GM18520 (cell line): ENCODE measurements around the gene CDH23.

Source experiments
- ATAC-seq: cut with Tn5 transposase; IDR thresholded peaks from one replicate; pipeline ENCODE4 v1.9.1; 2021; ENCODE audit not compliant: unreplicated experiment

Gene CDH23

DNA sequence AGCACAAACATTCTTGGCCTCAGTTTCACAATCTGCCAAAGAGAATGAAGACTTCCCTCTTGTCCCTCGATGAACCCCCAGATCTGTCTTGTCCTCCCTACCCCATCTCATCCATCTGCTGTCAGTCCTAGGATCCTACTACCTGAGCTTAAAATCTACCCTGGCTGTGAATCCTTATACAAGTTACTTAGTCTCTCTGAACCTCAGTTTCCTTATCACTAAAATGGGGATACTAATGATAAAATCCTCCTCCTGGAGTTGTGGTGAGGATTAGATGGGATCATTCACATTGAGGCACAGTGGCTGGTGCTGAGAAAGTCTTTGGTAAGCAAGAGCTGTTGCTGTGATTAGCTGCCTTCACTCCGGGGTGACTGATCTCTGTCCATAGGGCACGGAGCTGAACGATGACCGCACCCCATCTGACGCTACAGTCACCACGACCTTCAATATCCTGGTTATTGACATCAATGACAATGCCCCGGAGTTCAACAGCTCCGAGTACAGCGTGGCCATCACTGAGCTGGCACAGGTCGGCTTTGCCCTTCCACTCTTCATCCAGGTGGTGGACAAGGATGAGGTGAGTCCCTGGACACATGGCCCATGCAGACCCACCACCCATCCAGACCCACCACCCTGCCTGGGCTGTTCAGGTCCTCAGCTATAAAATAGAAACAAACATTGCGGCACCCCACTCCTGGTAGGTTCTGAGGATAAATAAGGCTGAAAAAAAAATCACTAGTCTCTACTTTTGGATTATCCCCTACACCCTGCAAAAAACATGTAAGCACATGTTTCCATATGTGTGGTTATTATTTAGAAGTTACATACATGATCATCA, 220.3 kb downstream of the CDH23 start:
- no peak for ATAC-seq

GRCh38 chr10:71618176-71618575, 221.5 kb downstream of the CDH23 start:
- ATAC-seq: no peak

DNA sequence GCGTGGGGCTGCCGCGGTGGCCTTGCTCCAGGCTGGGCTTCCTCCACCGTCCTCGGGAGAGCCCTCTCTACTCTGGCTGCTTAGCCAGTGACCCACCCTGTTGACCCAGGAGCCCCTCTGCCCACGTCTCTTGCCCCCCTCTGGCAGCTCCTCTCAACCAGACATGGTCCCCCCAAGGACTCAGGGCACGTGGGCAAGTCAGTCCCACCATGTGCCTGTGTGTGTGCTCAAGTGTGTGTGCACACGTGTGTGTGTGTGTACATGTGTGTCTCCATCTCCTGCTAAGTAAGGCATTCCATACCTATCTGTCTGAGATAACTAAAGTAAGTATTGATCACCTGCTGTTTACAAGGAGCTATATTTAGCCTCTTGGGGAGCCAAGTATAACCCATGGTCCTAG, 221.9 kb downstream of the CDH23 start:
- ATAC-seq: no peak

DNA sequence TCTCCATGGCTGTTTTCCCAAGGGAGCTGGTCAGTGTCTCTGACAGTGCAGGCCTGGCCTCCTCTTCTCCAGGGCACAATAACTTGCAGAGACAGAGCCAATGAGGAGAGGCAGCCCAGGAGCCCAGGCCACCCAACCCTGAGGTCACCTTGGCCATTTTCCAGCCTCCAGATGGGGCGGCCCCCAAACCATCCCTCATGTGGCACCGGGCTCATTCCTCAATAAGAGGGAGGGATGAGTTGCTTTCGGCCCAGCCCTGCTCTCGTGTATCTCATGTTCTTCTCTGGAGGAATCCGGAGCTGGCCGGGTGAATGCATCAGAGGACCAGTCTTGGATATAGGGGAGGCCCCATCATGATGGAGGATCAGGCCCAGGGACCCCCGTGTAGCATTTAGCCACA, 223.9 kb downstream of the CDH23 start:
- no peak for ATAC-seq

DNA sequence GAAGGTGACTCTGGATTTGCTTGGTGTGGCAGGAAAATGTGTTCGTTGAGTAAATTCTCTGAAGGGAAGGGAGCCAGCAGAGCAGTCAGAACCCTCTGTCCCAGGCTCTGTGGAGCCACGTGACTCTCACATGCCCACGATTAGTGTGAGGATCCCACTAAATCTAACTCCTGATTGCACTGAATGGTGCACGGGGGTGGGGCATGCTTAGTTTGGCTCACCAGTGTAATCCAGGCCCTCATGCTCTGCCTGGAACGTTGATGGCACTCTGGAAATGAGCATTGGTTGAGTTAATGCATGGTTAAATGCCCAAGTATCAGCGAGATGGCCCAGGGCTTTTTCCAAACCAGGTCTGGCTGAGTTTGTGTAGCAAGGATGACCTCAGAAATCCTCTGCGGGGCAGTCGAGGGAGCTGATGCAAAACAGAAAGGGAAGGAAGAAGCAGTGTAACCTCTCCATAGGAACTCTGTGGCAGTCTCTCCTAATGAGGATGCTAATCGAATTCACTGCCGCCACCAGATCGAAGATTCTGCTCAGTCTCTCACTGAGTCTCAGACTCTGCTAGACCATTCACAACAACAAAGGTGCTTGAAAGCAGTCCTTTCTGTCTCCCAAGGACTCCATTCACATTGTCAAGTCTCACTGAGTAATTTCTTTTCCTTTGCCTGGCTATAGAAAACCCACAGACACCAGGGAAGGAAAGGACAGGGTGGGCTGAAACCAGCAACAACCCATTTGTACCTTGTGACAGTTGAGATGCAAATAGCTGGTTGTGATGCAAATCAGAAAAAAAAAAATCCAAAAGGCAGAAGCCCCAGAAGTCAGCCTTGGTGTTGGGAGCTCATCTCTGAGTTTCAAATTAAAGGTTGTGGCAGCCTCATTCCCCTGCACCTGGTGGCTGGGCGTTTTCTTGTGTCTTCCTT, 224.8 kb downstream of the CDH23 start:
- ATAC-seq: no peak

GRCh38 chr10:71622154-71622526, 225.4 kb downstream of the CDH23 start:
- ATAC-seq: no peak

- ATAC-seq: no peak
Observed at GRCh38 chr10:71622616-71623015, 225.9 kb downstream of the CDH23 start.

DNA sequence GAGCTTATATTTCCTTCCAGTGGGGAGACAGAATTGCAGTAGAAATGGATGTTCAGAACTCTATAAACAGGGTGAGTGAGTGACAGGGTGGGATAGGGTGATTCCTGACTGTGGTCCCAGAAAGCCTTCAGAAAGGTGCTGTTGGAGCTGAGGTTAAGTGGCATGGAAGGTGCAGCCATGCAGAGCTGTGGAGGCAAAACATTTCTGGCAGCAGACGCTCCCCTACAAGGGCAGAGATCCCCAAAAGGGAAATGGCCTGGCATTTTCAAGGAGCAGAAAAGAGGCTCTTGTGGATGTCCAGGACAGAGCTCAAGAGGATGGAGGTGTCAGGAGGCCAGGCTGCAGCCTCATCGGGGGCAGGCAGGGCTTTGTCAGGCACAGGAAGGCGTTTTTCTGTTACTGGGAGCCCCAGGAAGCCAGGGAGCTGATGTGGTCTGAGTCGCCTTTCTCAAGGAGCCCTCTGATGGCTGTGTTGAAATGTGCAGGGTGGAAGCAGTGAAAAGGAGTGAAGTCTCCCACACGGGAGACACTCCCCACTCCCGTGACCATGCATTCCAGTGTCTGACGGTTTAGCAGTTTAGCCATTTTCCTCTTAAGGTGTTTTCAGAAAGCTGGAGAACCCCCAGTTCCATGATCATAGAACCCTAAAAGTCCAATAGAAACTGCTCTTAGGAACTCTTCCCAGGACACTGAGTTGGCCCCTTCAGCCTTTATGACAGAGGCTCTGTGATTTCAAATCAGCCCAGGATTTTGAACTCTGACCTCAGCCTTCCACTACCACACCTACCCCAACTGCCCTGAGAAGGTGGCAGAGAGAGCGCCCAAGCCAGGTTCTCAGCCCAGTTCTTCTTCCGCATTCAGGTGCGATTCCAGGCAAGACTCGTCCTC, 226.6 kb downstream of the CDH23 start:
- ATAC-seq: no peak

DNA sequence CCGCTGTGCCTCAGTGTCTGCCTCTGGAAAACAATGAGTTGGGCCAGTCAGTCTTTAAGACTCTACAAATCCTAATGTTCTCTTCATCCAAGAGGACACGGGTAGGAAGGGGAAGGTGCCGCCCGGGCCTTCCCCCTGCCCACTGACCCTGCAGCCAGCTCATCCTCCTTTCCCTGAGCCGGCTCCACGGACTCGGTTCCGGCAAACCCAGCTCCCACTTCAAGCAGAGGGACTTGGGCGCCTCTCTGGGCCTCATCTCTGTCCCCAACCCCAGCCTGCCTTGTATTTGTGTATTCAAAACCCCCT, 227.2 kb downstream of the CDH23 start:
- ATAC-seq: no peak

- ATAC-seq: no peak
Observed at GRCh38 chr10:71625445-71626175, 228.9 kb downstream of the CDH23 start.

GRCh38 chr10:71627230-71627939, 230.7 kb downstream of the CDH23 start:
- no peak for ATAC-seq

DNA sequence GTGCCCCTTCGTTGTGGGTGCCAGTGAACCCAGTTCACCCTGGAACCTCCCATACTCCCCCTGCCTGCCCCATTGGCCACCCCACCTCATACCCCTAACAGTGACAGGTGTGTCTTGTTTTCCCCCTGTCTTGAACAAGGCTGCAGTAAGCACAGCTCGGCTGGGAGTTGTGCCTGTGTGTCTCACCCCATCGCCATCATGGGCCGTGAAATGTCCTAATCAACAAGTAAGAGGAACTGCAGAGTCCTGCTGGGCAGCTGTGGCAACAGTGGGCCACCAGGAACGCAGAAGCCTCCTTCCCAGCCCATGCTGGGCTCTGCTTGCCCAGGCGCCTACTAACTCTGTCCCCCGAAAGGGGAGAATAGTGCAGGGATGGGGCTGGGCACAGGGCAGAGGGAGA, 231.2 kb downstream of the CDH23 start:
- no peak for ATAC-seq

DNA sequence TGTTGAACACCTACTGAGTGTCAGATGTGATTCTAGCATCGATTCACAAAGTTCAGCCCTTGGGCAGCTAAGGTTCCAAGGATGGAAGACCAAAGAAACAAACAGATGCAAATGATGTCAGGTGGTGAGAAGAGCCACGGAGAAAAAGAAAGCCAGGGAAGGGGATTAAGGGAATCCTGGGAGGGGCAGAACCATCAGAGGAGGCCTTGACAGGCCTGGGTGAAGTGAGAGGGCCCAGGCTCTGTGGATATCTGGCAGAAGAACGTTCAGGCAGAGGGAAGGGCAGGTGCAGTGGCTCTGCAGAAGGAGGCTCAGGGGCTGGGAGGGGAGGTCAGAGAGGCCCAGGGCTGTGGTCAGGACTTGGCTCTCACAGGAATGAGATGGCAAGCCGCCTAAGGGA, 232.4 kb downstream of the CDH23 start:
- no peak for ATAC-seq

GRCh38 chr10:71630168-71630567, 233.4 kb downstream of the CDH23 start:
- ATAC-seq: no peak

DNA sequence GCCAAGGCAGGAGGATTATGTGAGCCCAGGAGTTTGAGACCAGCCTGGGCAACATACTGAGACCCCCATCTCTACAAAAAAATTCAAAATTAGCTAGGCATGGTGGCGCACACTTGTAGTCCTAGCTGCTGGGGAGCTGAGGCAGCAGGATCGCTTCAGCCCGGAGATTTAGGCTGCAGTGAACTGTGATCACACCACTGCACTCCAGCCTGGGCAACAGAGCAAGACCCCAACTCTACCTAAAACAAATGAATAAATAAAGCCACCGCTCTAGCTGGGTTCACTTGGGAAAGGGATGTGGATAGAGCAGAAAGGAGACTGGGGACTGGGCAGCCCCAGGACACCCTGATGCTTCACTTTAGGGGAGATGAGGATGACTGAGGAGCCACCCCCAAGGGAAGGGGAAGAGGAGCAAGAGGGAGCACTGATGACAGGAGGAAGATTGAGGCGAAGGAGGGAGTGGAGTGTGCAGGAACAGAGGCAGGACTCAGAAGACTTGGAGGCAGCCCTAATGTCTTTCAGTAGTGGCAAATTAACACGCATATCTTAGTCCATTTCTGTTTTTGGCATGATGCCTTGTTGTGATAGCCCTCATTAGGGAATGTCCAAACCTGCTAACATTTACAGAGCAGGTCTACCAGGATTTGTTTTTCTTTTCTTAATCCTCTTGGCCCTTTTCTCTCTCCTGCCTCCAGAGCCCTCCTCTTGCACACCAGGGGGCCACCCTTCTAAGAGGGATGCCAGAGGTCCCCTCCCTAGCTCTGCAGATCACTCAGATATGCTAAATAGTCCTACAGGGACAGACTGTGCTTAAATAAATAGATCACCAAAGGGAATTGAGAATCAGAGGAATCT, 234.5 kb downstream of the CDH23 start:
- ATAC-seq: no peak

GRCh38 chr10:71632200-71632820, 235.6 kb downstream of the CDH23 start:
- ATAC-seq: no peak

DNA sequence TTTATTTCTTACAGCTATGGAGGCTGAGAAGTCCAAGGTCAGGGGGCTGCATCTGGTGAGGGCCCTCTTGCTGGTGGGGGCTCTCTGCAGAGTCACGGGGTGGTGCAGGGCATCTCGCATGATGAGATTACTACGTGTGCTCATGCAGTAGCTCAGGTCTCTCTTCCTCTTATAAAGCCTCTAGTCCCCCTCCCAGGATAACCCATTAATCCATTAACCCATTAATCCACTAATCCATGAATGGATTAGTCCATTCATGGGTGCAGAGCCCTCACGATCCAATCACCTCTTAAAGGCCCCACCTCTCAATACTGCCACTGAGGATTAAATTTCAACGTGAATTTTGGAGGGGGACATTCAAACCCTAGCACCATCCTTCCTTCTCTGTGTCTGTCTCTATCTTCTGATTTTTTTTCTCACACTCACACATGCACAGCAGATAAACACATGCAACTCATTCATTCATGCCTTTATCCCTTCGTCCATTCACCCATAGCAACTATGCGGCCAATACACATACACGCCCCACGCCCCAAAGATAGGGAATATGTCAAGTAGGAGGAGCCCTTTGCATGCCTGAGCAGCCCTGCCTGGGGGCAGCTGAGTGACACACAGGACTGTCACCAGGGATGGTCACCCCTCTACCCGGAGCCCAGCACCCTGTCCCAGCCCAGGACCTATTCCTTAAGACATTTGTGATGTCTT, 236.3 kb downstream of the CDH23 start:
- no peak for ATAC-seq

DNA sequence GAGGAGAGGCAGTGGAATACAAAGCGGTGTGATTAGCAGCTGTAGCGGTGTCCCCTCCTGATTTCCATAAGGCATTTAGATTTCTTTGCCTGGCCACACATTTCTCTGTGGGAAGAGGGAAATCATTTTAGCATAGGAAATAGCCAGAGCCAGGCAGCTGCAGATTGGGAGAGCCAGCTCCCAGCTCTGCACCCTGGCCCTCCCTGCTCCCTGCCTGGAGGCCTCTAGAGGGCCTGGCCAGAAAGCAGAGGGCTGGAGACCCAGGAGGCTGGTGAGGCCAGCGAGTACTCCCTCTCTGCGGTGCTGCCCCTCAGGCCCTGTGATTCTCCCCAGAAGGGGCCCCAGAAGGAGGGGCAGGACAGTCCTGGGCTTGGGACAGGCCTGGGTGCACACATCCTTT, 237.2 kb downstream of the CDH23 start:
- ATAC-seq: no peak
